Common myeloid progenitor, CD34-positive (primary cell): ENCODE measurements around the gene ANAPC7.
"Not testable (repeated sequence)": the region's sequence is repeated elsewhere in the genome, so short reads cannot be mapped to it uniquely, and the experiment has no call there.

Experiments
- CTCF ChIA-PET: fragments of 350-600 bp; sonication (Branson Sonifier 250); formaldehyde crosslinking; loops from one replicate; lab custom pipeline; 2021; ENCODE audit warnings: antibody characterized with exemption; lab: Charles Lee
- POLR2A ChIA-PET: fragments of 350-600 bp; sonication (Branson Sonifier 250); formaldehyde crosslinking; loops from one replicate; lab custom pipeline; 2021; ENCODE audit warnings: antibody characterized with exemption; lab: Charles Lee
- DNase-seq, 3 donors: peaks; one replicate each; pipeline versions ENCODE4 v3.0.0 to v3.0.0-alpha.2; 2013
- H3K27ac ChIP-seq, 2 experiments: 1 replicate in 1 of 2; 2 replicates in 1 of 2; pipeline ENCODE4 v1.7.0; 2013; ENCODE audit warnings: inconsistent platforms in 2 of 2, low read length in 2 of 2, mild to moderate bottlenecking in 2 of 2, low read depth in 1 of 2, moderate library complexity in 1 of 2; ENCODE audit not compliant: severe bottlenecking in 2 of 2, insufficient read depth in 1 of 2, poor library complexity in 1 of 2
- H3K27me3 ChIP-seq, 5 experiments: replicated peaks in 2 of 5; 1 replicate in 3 of 5; 2 replicates in 2 of 5; pipeline versions ENCODE4 v1.6.1 to v1.7.0; 2013; ENCODE audit warnings: low read length in 4 of 5, mild to moderate bottlenecking in 2 of 5, moderate library complexity in 2 of 5, inconsistent platforms in 1 of 5; ENCODE audit not compliant: insufficient read depth in 5 of 5, control insufficient read depth in 4 of 5
- H3K36me3 ChIP-seq, 4 experiments: 1 replicate in 2 of 4; 2 replicates in 2 of 4; pipeline versions ENCODE4 v1.6.1 to v1.7.0; 2013; ENCODE audit warnings: low read length in 3 of 4, control low read depth in 1 of 4, mild to moderate bottlenecking in 1 of 4; ENCODE audit not compliant: control insufficient read depth in 4 of 4, insufficient read depth in 4 of 4
- H3K4me1 ChIP-seq, 4 experiments: 1 replicate in 3 of 4; 2 replicates in 1 of 4; pipeline versions ENCODE4 v1.6.1 to v1.7.1; 2013; ENCODE audit warnings: low read length in 3 of 4, mild to moderate bottlenecking in 3 of 4, control low read depth in 1 of 4, inconsistent platforms in 1 of 4, moderate library complexity in 1 of 4; ENCODE audit not compliant: control insufficient read depth in 4 of 4, insufficient read depth in 4 of 4; ENCODE audit errors: control extremely low read depth in 1 of 4
- H3K4me3 ChIP-seq, 7 experiments: 1 replicate in 4 of 7; 2 replicates in 3 of 7; pipeline versions ENCODE4 v1.5.1 to v1.7.0; 2013; ENCODE audit warnings: mild to moderate bottlenecking in 7 of 7, low read length in 6 of 7, moderate library complexity in 6 of 7, inconsistent platforms in 2 of 7, low read depth in 2 of 7, control low read depth in 1 of 7; ENCODE audit not compliant: insufficient read depth in 4 of 7, control insufficient read depth in 1 of 7; ENCODE audit errors: extremely low read depth in 1 of 7
- H3K9me3 ChIP-seq, 5 experiments: 1 replicate in 4 of 5; 2 replicates in 1 of 5; pipeline versions ENCODE4 v1.6.1 to v1.7.1; 2013; ENCODE audit warnings: low read length in 4 of 5, mild to moderate bottlenecking in 2 of 5, inconsistent platforms in 1 of 5, low read depth in 1 of 5, moderate library complexity in 1 of 5; ENCODE audit not compliant: control insufficient read depth in 4 of 5, insufficient read depth in 2 of 5; ENCODE audit errors: control extremely low read depth in 1 of 5
- WGBS: methylation state at CpG from one replicate; pipeline ENCODE4 v1.1.5; 2013; ENCODE audit not compliant: insufficient coverage; 5-methylcytosine and 5-hydroxymethylcytosine counted together

Gene ANAPC7

DNA sequence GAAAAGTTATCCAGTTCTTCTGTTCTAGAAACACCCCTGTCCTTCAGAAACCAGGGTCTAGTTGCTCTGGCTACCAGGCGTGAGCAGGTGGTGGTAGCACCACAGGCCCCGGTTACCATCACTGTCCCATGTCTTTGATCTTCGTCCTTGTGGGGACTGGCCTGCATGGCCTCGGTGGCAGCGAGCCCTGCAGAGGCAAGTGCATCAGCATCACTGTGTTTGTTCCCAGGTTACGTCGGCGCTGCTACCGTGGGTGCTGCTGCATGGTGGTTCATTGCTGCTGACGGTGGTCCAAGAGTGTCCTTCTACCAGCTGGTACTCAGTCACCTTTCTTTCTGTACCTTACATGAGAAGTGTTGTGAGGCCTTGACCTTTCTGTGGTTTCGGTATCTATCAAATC, 58.9 kb downstream of the ANAPC7 start:
- peaks cover 3 to 34% (median 31%) of the 10 kb centered on the region in 4 experiments for H3K4me1 ChIP-seq
- ChIA-PET CTCF (interaction anchor here (1.6 kb wide), 1 partner anchor 9 kb away, joined by 5 read pairs; no protein-coding TSS in a partner anchor), POLR2A (interaction anchor here (0.6 kb wide), 1 partner anchor 110 kb away, joined by 4 read pairs; no protein-coding TSS in a partner anchor)
- DNase-seq, result no peak
- peaks cover 19 to 88% (median 74%) of the 10 kb centered on the region in 4 experiments for H3K36me3 ChIP-seq
- peak overlapping the region in 1 of 2 experiments; percentile 68 for H3K27ac ChIP-seq
- no peaks in the 10 kb centered on the region for H3K27me3 ChIP-seq
- H3K9me3 ChIP-seq, result no peaks in the 10 kb centered on the region
- WGBS, result 98% methylated on average over 9 of the region's 11 CpGs
- H3K4me3 ChIP-seq, result no peak overlapping the region

DNA sequence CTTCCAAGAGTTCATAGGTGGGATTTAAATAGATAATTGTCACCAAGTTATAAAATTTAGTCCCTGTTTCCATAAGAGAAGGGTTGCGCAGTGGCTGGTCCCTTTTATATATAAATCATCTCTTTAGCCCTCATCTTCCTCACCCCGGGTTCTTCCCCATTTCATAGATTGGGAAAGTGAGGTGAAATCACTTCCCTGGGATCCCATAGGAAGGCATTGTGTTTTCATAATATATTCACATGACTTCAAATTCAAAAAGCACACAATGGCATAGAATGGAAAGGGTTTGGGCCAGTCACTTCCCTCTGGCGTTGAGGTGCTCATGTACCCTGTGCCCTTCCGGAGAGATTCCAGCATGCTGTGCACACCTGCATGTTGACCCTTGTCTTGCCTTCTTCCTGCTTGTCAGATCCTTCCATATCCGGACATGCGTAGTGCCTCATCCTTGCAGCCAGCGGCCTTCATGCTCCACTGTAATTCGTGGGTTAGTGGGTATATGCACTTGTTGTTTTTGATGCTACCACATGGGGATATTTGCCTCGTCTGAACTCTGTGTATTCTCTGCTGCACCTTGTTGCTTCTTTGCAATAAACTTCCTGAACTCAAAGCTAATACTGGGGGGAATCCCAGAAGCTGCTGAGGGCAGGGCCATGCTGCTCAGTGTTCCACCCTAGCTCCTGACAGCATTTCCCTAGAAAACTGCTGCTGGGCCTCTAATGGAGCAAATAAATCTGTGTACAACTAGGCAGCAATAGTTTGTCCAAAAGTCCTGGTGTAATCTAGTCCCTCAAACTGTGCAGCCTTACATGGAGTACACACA, 59.6 kb downstream of the ANAPC7 start:
- POLR2A ChIA-PET, result interaction anchor here (0.6 to 1.4 kb wide), 2 partner anchors 12 to 111 kb away, joined by 4 to 5 read pairs; no protein-coding TSS in a partner anchor
- DNase-seq, result no peak

DNA sequence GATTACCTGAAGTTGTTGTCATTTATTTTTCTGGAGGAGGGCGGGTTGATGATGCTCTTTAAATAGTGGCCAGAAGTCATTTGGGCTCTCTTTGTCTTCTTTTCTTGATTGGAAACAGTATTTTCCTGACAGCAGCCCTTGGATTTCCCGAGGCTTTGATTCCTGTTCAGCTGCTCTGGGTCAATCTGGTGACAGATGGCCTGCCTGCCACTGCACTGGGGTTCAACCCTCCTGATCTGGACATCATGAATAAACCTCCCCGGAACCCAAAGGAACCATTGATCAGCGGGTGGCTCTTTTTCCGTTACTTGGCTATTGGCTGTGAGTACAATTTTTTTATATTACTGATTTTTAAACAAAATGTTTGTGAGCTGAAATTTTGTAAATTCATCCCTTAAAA, 60.4 kb downstream of the ANAPC7 start:
- DNase-seq, result no peak
- H3K4me1 ChIP-seq, result peaks cover 0 to 19% (median 15%) of the 10 kb centered on the region in 4 experiments
- POLR2A ChIA-PET, result interaction anchor here (0.6 to 1.4 kb wide), 2 partner anchors 11 to 53 kb away, joined by 3 to 5 read pairs; no protein-coding TSS in a partner anchor
- WGBS, result 100% methylated on average over 2 of the region's 5 CpGs
- no peaks in the 10 kb centered on the region for H3K9me3 ChIP-seq
- CTCF ChIA-PET, result interaction anchor here (0.6 to 1.3 kb wide), 4 partner anchors 12 to 103 kb away, joined by 3 read pairs; no protein-coding TSS in a partner anchor
- peaks cover 25 to 100% (median 81%) of the 10 kb centered on the region in 4 experiments for H3K36me3 ChIP-seq
- H3K27me3 ChIP-seq, result no peaks in the 10 kb centered on the region
- H3K27ac ChIP-seq, result no peak overlapping the region
- no peak overlapping the region for H3K4me3 ChIP-seq

More for the DNA sequence above, 59.6 kb downstream of the ANAPC7 start:
- 98% methylated on average over 7 of the region's 9 CpGs for WGBS
- no peaks in the 10 kb centered on the region for H3K27me3 ChIP-seq
- H3K9me3 ChIP-seq, result no peaks in the 10 kb centered on the region
- CTCF ChIA-PET, result interaction anchor here (1.6 kb wide), 1 partner anchor 10 kb away, joined by 5 read pairs; no protein-coding TSS in a partner anchor
- no peak overlapping the region for H3K27ac ChIP-seq
- peaks cover 25 to 95% (median 78%) of the 10 kb centered on the region in 4 experiments for H3K36me3 ChIP-seq
- peaks cover 3 to 27% (median 23%) of the 10 kb centered on the region in 4 experiments for H3K4me1 ChIP-seq
- H3K4me3 ChIP-seq, result no peak overlapping the region

DNA sequence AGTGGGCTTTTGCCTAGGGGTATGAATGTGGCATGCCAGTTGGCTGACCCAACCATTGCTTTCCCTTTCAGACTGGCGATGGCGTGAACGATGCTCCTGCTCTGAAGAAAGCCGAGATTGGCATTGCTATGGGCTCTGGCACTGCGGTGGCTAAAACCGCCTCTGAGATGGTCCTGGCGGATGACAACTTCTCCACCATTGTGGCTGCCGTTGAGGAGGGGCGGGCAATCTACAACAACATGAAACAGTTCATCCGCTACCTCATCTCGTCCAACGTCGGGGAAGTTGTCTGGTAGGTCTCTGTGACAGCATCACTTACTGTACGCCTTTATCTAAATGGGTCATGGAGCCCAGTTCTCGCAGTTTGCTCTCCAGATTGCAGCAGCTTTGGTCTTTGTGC, 61.4 kb downstream of the ANAPC7 start:
- POLR2A ChIA-PET, result interaction anchor here (0.6 to 1.4 kb wide), 2 partner anchors 10 to 55 kb away, joined by 5 read pairs; no protein-coding TSS in a partner anchor
- Histone ChIP-seq H3K4me3 (no peak overlapping the region), H3K27me3 (no peaks in the 10 kb centered on the region), H3K9me3 (no peaks in the 10 kb centered on the region), H3K36me3 (peaks cover 24 to 100% (median 82%) of the 10 kb centered on the region in 4 experiments), H3K4me1 (peaks cover 0 to 12% (median 8%) of the 10 kb centered on the region in 4 experiments), H3K27ac (no peak overlapping the region)
- CTCF ChIA-PET, result interaction anchor here (1.1 to 1.3 kb wide), 2 partner anchors 11 to 20 kb away, joined by 3 read pairs; no protein-coding TSS in a partner anchor
- WGBS, result 99% methylated on average over 14 of the region's 15 CpGs
- DNase-seq, result no peak

DNA sequence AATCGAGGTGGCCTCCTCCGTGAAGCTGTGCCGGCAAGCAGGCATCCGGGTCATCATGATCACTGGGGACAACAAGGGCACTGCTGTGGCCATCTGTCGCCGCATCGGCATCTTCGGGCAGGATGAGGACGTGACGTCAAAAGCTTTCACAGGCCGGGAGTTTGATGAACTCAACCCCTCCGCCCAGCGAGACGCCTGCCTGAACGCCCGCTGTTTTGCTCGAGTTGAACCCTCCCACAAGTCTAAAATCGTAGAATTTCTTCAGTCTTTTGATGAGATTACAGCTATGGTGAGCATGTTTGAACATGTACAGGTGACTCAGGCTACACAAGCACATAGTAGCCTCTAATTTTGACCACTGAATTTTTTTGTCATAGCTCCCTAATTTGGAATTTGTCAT, 62.8 kb downstream of the ANAPC7 start:
- Histone ChIP-seq H3K27me3 (no peaks in the 10 kb centered on the region), H3K9me3 (no peaks in the 10 kb centered on the region), H3K4me1 (peaks cover 0 to 11% (median 7%) of the 10 kb centered on the region in 4 experiments), H3K36me3 (peaks cover 29 to 100% (median 87%) of the 10 kb centered on the region in 4 experiments), H3K27ac (no peak overlapping the region), H3K4me3 (no peak overlapping the region)
- POLR2A ChIA-PET, result no interaction called here
- WGBS, result 99% methylated on average over 12 of the region's 18 CpGs
- CTCF ChIA-PET, result interaction anchor here (1.2 to 5.0 kb wide), 4 partner anchors 8 to 228 kb away, joined by 4 to 31 read pairs (median 8); no protein-coding TSS in a partner anchor
- no peak for DNase-seq

DNA sequence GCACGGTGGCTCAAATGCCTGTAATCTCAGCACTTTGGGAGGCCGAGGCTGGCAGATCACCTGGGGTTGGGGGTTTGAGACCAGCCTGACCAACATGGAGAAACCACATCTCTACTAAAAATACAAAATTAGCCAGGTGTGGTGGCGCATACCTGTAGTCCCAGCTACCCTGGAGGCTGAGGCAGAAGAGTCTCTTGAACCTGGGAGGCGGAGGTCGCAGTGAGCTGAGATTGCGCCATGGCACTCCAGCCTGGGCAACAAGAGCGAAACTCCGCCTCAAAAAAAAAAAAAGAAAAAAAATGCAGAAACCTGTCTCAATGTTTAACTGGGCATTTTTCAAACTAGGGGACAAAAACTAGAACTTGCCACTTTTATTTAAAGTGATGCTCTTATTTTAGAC, 63.2 kb downstream of the ANAPC7 start:
- 100% methylated on average over 7 of the region's 8 CpGs for WGBS
- ChIA-PET CTCF (interaction anchor here (0.8 to 5.0 kb wide), 5 partner anchors 9 to 316 kb away, joined by 3 to 31 read pairs (median 5); no protein-coding TSS in a partner anchor), POLR2A (interaction anchor here (0.5 to 0.6 kb wide), 2 partner anchors 10 to 73 kb away, joined by 3 to 4 read pairs; no protein-coding TSS in a partner anchor)
- not testable (repeated sequence) for H3K4me1 ChIP-seq, DNase-seq, H3K27ac ChIP-seq, H3K4me3 ChIP-seq, H3K27me3 ChIP-seq, H3K9me3 ChIP-seq
- peaks cover 30 to 100% (median 87%) of the 10 kb centered on the region in 4 experiments for H3K36me3 ChIP-seq
